ENCODE results near the gene MOSPD2. TPM values are rescaled to one million over a fixed set of nuclear protein-coding genes. Genes with fewer than 3 reads are reported as not detected.

Gene MOSPD2
- total RNA-seq, result 1 to 10 TPM; 4.3 to 9.6 TPM

DNA sequence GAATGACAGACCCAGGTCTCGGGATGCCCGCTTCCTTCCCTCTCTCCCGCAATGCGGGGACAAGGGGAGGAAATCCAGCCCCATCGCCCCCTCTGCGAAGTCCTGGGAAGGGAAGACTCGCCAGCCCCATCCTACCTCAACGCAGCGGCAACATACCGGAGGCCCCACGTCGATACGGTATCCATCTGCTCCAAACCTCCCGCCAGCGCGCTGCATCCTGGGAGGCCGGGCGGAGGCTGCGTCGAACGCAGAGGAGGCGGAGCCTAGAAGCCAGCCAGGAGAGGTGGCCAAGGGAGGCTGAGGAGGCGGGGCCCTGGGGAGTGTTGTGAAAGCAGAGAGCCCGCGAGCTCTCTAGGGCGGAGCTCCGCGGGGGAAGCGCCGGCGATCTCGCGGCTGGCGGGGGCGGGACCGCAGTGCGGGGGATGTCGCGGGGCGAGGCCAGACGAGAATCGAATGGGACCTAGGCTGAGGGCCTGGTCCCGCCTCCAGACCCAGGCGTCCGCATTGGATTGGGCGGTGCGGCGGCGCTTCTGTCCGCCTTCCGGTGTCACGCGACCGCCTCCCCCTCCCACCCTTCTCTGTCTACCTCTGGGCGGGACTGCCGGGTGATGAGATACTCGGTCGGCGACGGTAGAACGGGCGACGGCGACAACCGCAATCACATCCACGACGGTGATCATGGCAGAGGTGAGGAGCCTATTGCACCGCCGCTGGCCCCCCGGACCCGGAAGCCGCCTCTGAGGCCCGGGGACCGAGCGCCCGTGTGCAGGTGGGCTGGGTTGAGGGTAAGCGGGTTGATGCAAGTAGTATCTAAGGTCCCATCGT, at the start of gene MOSPD2, which contains the start of gene FANCB:
MOSPD2 (plus strand) TSS at position 571 of the 825 bp plus-strand sequence; CDS start at position 679, 108 bp downstream.
FANCB (minus strand) TSS at position 219 of the 825 bp plus-strand sequence. CDS start 7,559 bp downstream, outside the sequence.
- H3K4me1 ChIP-seq, result peaks cover 0 to 8% of the 10 kb centered on the region in 2 donors
- DNase-seq (ENCODE audit: low spot score), result peak; percentile 92
- peak within 1 kb of the TSS; percentile 68 to 80 for H3K27ac ChIP-seq
- TF ChIP-seq, protein P1, sequence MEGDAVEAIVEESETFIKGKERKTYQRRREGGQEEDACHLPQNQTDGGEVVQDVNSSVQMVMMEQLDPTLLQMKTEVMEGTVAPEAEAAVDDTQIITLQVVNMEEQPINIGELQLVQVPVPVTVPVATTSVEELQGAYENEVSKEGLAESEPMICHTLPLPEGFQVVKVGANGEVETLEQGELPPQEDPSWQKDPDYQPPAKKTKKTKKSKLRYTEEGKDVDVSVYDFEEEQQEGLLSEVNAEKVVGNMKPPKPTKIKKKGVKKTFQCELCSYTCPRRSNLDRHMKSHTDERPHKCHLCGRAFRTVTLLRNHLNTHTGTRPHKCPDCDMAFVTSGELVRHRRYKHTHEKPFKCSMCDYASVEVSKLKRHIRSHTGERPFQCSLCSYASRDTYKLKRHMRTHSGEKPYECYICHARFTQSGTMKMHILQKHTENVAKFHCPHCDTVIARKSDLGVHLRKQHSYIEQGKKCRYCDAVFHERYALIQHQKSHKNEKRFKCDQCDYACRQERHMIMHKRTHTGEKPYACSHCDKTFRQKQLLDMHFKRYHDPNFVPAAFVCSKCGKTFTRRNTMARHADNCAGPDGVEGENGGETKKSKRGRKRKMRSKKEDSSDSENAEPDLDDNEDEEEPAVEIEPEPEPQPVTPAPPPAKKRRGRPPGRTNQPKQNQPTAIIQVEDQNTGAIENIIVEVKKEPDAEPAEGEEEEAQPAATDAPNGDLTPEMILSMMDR (IDR thresholded peaks at IDR 0.05), result no peak
- peak within 1 kb of the TSS; percentile 59 to 67 for H3K4me3 ChIP-seq
- no peaks in the 10 kb centered on the region for H3K36me3 ChIP-seq
- H3K27me3 ChIP-seq, result no peaks in the 10 kb centered on the region
- H3K9me3 ChIP-seq, result no peaks in the 10 kb centered on the region

DNA sequence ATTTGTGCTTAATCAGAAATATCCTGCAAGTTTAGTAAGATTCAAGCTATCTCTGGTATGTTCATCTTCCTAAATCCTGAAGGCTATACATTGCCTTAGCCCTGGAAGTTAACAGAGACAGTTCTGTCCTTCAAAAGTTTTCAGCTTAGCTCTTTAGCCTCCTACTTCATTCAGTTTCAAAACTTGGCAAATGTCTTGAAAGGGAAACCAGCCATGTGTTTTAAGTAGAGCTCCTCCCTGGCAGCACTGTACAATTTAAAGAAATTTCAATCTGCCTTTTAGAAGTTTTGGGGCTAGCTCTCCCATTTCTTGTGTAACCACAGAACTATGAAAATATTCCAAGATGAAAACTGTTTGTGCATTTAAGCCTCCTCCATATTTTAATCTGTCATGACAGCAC, 47.4 kb upstream of the MOSPD2 start:
- Histone ChIP-seq H3K4me1 (no peaks in the 10 kb centered on the region), H3K9me3 (peaks cover 0 to 4% of the 10 kb centered on the region in 2 donors), H3K27me3 (no peaks in the 10 kb centered on the region), H3K27ac (no peak overlapping the region), H3K4me3 (no peak overlapping the region), H3K36me3 (no peaks in the 10 kb centered on the region)
- TF ChIP-seq, protein P1 (IDR thresholded peaks at IDR 0.05), result no peak
- DNase-seq (ENCODE audit: low spot score), result no peak

DNA sequence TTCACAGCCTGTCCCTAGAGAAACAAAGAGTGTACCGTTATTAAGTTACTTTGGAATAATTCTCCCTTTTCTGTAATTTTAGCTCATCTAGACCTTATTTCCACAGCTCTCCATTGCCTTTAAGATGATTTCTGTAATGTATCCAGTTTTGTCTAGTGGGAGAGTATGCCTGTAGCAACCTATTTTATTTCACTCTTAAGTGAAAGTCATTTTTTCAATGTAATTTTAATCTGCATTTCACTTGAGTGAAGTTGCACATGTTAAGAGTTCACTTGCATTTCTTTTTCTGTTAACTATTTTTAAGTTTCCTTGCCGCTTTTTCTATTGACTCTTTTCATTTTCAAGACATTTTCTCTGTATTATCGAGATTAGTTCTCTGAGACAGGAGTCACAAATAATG, 46.9 kb upstream of the MOSPD2 start:
- Histone ChIP-seq H3K27me3 (no peaks in the 10 kb centered on the region), H3K36me3 (no peaks in the 10 kb centered on the region), H3K9me3 (peaks cover 0 to 4% of the 10 kb centered on the region in 2 donors), H3K4me1 (no peaks in the 10 kb centered on the region), H3K4me3 (no peak overlapping the region), H3K27ac (no peak overlapping the region)
- TF ChIP-seq, protein P1 (IDR thresholded peaks at IDR 0.05), result no peak
- no peak for DNase-seq (ENCODE audit: low spot score)

DNA sequence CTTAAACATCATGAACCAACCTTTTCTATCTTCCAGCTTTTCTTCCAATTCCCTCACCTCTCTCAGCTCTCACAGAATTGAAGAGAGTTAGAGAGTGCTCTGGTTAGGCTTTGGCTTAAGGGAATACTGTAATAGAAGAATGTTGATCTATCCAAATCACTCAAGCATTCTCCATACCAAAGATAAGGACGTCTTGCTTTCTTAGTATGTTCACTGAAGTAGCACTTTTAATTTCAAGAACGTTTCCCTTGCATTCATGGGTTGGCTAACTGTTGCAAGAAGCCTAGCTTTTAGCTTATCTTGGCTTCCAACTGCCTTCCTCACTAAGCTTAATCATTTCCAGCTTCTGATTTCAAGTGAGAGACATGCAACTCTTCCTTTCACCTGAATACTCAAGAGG, 43.6 kb upstream of the MOSPD2 start:
- TF ChIP-seq, protein P1 (IDR thresholded peaks at IDR 0.05), result no peak
- no peaks in the 10 kb centered on the region for H3K36me3 ChIP-seq
- no peak overlapping the region for H3K27ac ChIP-seq
- no peaks in the 10 kb centered on the region for H3K4me1 ChIP-seq
- H3K4me3 ChIP-seq, result no peak overlapping the region
- DNase-seq (ENCODE audit: low spot score), result no peak
- H3K27me3 ChIP-seq, result no peaks in the 10 kb centered on the region
- H3K9me3 ChIP-seq, result peaks cover 0 to 4% of the 10 kb centered on the region in 2 donors

DNA sequence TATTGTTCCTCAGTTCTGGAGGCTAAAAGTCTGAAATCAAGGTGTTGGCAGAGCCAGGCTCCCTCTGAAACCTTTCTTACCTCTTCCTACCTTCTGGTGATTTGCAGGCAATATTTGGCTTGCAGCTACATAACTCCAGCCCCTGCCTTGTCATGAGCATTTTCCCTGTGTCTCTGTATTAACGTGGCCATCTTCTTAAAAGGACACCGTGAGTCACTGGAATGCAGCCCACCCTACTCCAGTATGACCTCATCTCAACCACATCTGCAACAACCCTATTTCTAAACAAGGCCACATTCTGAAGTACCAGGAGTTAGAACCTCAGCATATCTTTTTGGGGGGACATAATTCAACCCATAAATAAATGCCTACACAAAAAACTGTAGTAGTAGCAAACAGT, 41.1 kb upstream of the MOSPD2 start:
- Histone ChIP-seq H3K27ac (no peak overlapping the region), H3K27me3 (no peaks in the 10 kb centered on the region), H3K4me3 (no peak overlapping the region), H3K4me1 (no peaks in the 10 kb centered on the region), H3K36me3 (no peaks in the 10 kb centered on the region), H3K9me3 (peaks cover 0 to 4% of the 10 kb centered on the region in 2 donors)
- no peak for DNase-seq (ENCODE audit: low spot score)
- TF ChIP-seq, protein P1 (IDR thresholded peaks at IDR 0.05), result no peak
